Activated CD8-positive, alpha-beta memory T cell treated with anti-CD3 and anti-CD28 coated beads for 4 hours (primary cell): Measurements from ENCODE around the gene RFX2.

ENCODE experiments used
- DNase-seq, 2 donors: peaks; one replicate each; pipeline ENCODE4 v3.0.0-alpha.2; 2020; ENCODE audit warnings: low read depth in 2 of 2

The RFX2 gene

GRCh38 chr19:6059988-6060599 lies 50.2 kb downstream of the RFX2 start:
- DNase-seq: no peak

- DNase-seq: no peak
Measured at GRCh38 chr19:6059396-6059947, 50.8 kb downstream of the RFX2 start.

- no peak for DNase-seq
Measured at GRCh38 chr19:6058518-6059201, 51.6 kb downstream of the RFX2 start.

- DNase-seq: no peak
Measured at GRCh38 chr19:6057651-6058517, 52.4 kb downstream of the RFX2 start.

- DNase-seq: no peak
Measured at GRCh38 chr19:6056801-6057650, 53.3 kb downstream of the RFX2 start.

GRCh38 chr19:6056282-6056741 lies 54.0 kb downstream of the RFX2 start:
- no peak for DNase-seq

GRCh38 chr19:6055013-6055795 lies 55.1 kb downstream of the RFX2 start:
- no peak for DNase-seq

GRCh38 chr19:6048793-6049405 lies 61.4 kb downstream of the RFX2 start:
- peak; percentile 53 to 55 for DNase-seq

GRCh38 chr19:6048348-6048747 lies 62.0 kb downstream of the RFX2 start:
- no peak for DNase-seq

GRCh38 chr19:6047741-6048251 lies 62.5 kb downstream of the RFX2 start:
- no peak for DNase-seq

- DNase-seq: no peak
Measured at GRCh38 chr19:6047256-6047655, 63.0 kb downstream of the RFX2 start.

- DNase-seq: no peak
Measured at GRCh38 chr19:6045108-6045507, 65.2 kb downstream of the RFX2 start.

- DNase-seq: no peak
Measured at GRCh38 chr19:6044056-6044805, 66.1 kb downstream of the RFX2 start.

GRCh38 chr19:6042776-6043726 lies 67.2 kb downstream of the RFX2 start:
- no peak for DNase-seq

GRCh38 chr19:6041991-6042481 lies 68.3 kb downstream of the RFX2 start:
- DNase-seq: no peak

GRCh38 chr19:6041071-6041470 lies 69.2 kb downstream of the RFX2 start:
- no peak for DNase-seq

- DNase-seq: no peak
Measured at GRCh38 chr19:6039566-6040225, 70.6 kb downstream of the RFX2 start.
